K562 (cell line): ENCODE measurements around the gene ANAPC5. TPM values are rescaled to one million over a fixed set of nuclear protein-coding genes. Genes with fewer than 3 reads are reported as not detected.

Experiments
- ATAC-seq: fragments of 200-7000 bp; cut with Tn5 transposase; 3 replicates; pipeline ENCODE4 v1.9.1; 2020; ENCODE audit warnings: moderate library complexity
- BruUV-seq: library from RNA; stranded (reverse); fragments of 400-500 nt; replicated peaks from 2 replicates; lab custom pipeline; 2021; lab: Mats Ljungman, UMichigan
- CTCF ChIA-PET: fragments of 300-600 bp; formaldehyde crosslinking; extraction: SDS; loops from one replicate; lab custom pipeline; 2021; ENCODE audit warnings: low intra/inter-chr PET ratio; lab: Yijun Ruan, JAX
- POLR2A ChIA-PET: fragments of 300-600, 350-650 bp; sonication (Branson Sonifier 250); formaldehyde crosslinking; extraction: SDS; loops from one replicate; lab custom pipeline; 2021; ENCODE audit warnings: antibody characterized with exemption, inconsistent platforms; lab: Yijun Ruan, JAX
- DNase-seq, 4 experiments: peaks; one replicate each; pipeline versions ENCODE4 v3.0.0 to v3.0.0-alpha.2; 2011 to 2018; ENCODE audit warnings: low spot score in 3 of 4, mixed read lengths in 3 of 4; ENCODE audit errors: extremely low read depth in 1 of 4
- FAIRE-seq: peaks from 2 replicates; lab custom pipeline; 2011; peaks lifted over from hg19 to GRCh38; lab: Jason Lieb, UNC
- H2AFZ ChIP-seq: 2 replicates; pipeline ENCODE4 v1.6.0; 2011; ENCODE audit warnings: low read depth, low read length, control low read depth, inconsistent platforms
- H3K27ac ChIP-seq: fragments of 200-600 bp; 3 replicates; pipeline ENCODE4 v1.8.0; 2011; ENCODE audit warnings: low read depth, mild to moderate bottlenecking, control low read depth, inconsistent platforms, low read length, moderate library complexity, mixed read lengths; ENCODE audit errors: extremely low read depth
- H3K27me3 ChIP-seq, 2 experiments: fragments of 300-600 bp in 1 of 2; 2 replicates in 1 of 2; 3 replicates in 1 of 2; pipeline versions ENCODE4 v1.6.0 to v1.8.0; 2011; ENCODE audit warnings: inconsistent platforms in 2 of 2, low read length in 2 of 2, mild to moderate bottlenecking in 1 of 2, mixed read lengths in 1 of 2, moderate library complexity in 1 of 2; ENCODE audit not compliant: control insufficient read depth in 2 of 2, insufficient read depth in 2 of 2
- H3K36me3 ChIP-seq: fragments of 300-600 bp; 3 replicates; pipeline ENCODE4 v1.8.0; 2011; ENCODE audit warnings: mild to moderate bottlenecking, low read length, inconsistent platforms; ENCODE audit not compliant: control insufficient read depth, insufficient read depth
- H3K4me1 ChIP-seq, 2 experiments: fragments of 200-600 bp in 1 of 2; replicated peaks in 1 of 2; 2 replicates in 1 of 2; 3 replicates in 1 of 2; pipeline versions ENCODE4 v1.5.1 to v1.8.0; 2011; ENCODE audit warnings: inconsistent platforms in 2 of 2, low read length in 2 of 2, mild to moderate bottlenecking in 1 of 2, mixed read lengths in 1 of 2, moderate library complexity in 1 of 2; ENCODE audit not compliant: control insufficient read depth in 2 of 2, insufficient read depth in 2 of 2
- H3K4me2 ChIP-seq: 2 replicates; pipeline ENCODE4 v1.6.1; 2011; ENCODE audit warnings: low read length, control low read depth, inconsistent platforms, mixed read lengths; ENCODE audit not compliant: insufficient read depth
- H3K4me3 ChIP-seq: fragments of 200-600 bp; sonication (generic), shearing (Covaris generic); 2 replicates; pipeline ENCODE4 v1.5.1; 2016; ENCODE audit warnings: control low read depth, inconsistent platforms
- H3K79me2 ChIP-seq: fragments of 200-600 bp; 3 replicates; pipeline ENCODE4 v1.8.0; 2011; ENCODE audit warnings: low read length, inconsistent platforms; ENCODE audit not compliant: control insufficient read depth, insufficient read depth
- H3K9ac ChIP-seq, 2 experiments: 2 replicates each; pipeline versions ENCODE4 v1.6.0 to v1.6.1; 2011; ENCODE audit warnings: low read depth in 2 of 2, low read length in 2 of 2, control low read depth in 1 of 2, inconsistent platforms in 1 of 2, mild to moderate bottlenecking in 1 of 2, mixed read lengths in 1 of 2; ENCODE audit not compliant: insufficient read depth in 1 of 2
- H3K9me1 ChIP-seq: one replicate; pipeline ENCODE4 v1.6.0; 2011; ENCODE audit warnings: inconsistent platforms, mild to moderate bottlenecking, low read length, moderate library complexity; ENCODE audit not compliant: control insufficient read depth, insufficient read depth
- H3K9me3 ChIP-seq: replicated peaks from 2 replicates; pipeline ENCODE4 v1.5.1; 2011; ENCODE audit warnings: low read depth, low read length, inconsistent platforms; ENCODE audit not compliant: control insufficient read depth, insufficient read depth
- H4K20me1 ChIP-seq: replicated peaks from 2 replicates; pipeline ENCODE4 v1.6.1; 2011; ENCODE audit warnings: low read length, inconsistent platforms, mixed read lengths; ENCODE audit not compliant: control insufficient read depth, insufficient read depth
- ATF1 ChIP-seq, 2 experiments: fragments of 450-650 bp in 1 of 2; IDR thresholded peaks; 2 replicates each; pipeline ENCODE4 v1.6.1; 2016; ENCODE audit warnings: missing compliant biosample characterization in 1 of 2, missing genetic modification characterization in 1 of 2
- BRD9 ChIP-seq: fragments of 450-650 bp; IDR thresholded peaks from 2 replicates; pipeline ENCODE4 v1.6.1; 2018; ENCODE audit warnings: low read depth; ENCODE audit not compliant: partially characterized antibody
- CC2D1A ChIP-seq: fragments of 450-650 bp; IDR thresholded peaks from 2 replicates; pipeline ENCODE4 v1.6.1; 2017; ENCODE audit warnings: mild to moderate bottlenecking
- CREB3 ChIP-seq: fragments of 450-650 bp; conservative IDR thresholded peaks from 2 replicates; pipeline ENCODE4 v1.6.1; 2016; ENCODE audit warnings: missing genetic modification characterization, low read depth, mild to moderate bottlenecking, missing compliant biosample characterization, moderate library complexity
- CXXC5 ChIP-seq: fragments of 250-450 bp; sonication (Bioruptor Pico); IDR thresholded peaks from 2 replicates; pipeline ENCODE4 v1.8.0; 2022; ENCODE audit warnings: inconsistent platforms, mild to moderate bottlenecking, moderate library complexity
- E2F3 ChIP-seq: fragments of 250-450 bp; sonication (Bioruptor Pico); IDR thresholded peaks from 2 replicates; pipeline ENCODE4 v1.4.0; 2020; ENCODE audit warnings: mild to moderate bottlenecking
- EGR1 ChIP-seq: fragments of 450-650 bp; conservative IDR thresholded peaks from 2 replicates; pipeline ENCODE4 v1.6.1; 2017; ENCODE audit warnings: mild to moderate bottlenecking
- FOXJ2 ChIP-seq: fragments of 200-800 bp; sonication (Bioruptor generic); IDR thresholded peaks from 2 replicates; pipeline ENCODE4 v1.6.1; 2016; ENCODE audit warnings: missing genetic modification characterization, missing compliant biosample characterization
- GATAD2B ChIP-seq: fragments of 450-650 bp; IDR thresholded peaks from 2 replicates; pipeline ENCODE4 v1.6.1; 2017; ENCODE audit warnings: mild to moderate bottlenecking, borderline replicate concordance
- HDAC6 ChIP-seq: IDR thresholded peaks from 2 replicates; pipeline ENCODE4 v1.6.1; 2012; ENCODE audit warnings: low read depth, mild to moderate bottlenecking, control low read depth, inconsistent platforms, low read length, moderate library complexity
- MEIS2 ChIP-seq: fragments of 450-650 bp; IDR thresholded peaks from 2 replicates; pipeline ENCODE4 v1.6.1; 2014; ENCODE audit warnings: mild to moderate bottlenecking; ENCODE audit not compliant: partially characterized antibody
- PHF20 ChIP-seq: fragments of 450-650 bp; IDR thresholded peaks from 2 replicates; pipeline ENCODE4 v1.6.1; 2018; ENCODE audit not compliant: partially characterized antibody
- PHF8 ChIP-seq: fragments of 200-600 bp; sonication (generic); IDR thresholded peaks from 2 replicates; pipeline ENCODE4 v1.6.1; 2012; ENCODE audit warnings: mixed run types, mild to moderate bottlenecking, inconsistent platforms, low read length, moderate library complexity, borderline replicate concordance
- POLR2H ChIP-seq: IDR thresholded peaks from 2 replicates; pipeline ENCODE4 v1.6.1; 2016; ENCODE audit warnings: missing genetic modification characterization, low read depth, mild to moderate bottlenecking, control low read depth, missing compliant biosample characterization, moderate library complexity
- POLR3G ChIP-seq: IDR thresholded peaks from 2 replicates; pipeline ENCODE4 v1.6.1; 2011; ENCODE audit not compliant: insufficient read length, insufficient replicate concordance; ENCODE audit errors: extremely low read depth
- THRA ChIP-seq: fragments of 450-650 bp; IDR thresholded peaks from 2 replicates; pipeline ENCODE4 v1.6.1; 2017; ENCODE audit warnings: mild to moderate bottlenecking, moderate library complexity
- XRCC3 ChIP-seq: fragments of 450-650 bp; IDR thresholded peaks from 2 replicates; pipeline ENCODE4 v1.6.1; 2017; ENCODE audit warnings: mild to moderate bottlenecking, moderate library complexity
- ZFP1 ChIP-seq: fragments of 450-650 bp; formaldehyde crosslinking; IDR thresholded peaks from 2 replicates; pipeline ENCODE4 v1.4.0; 2020; ENCODE audit warnings: mild to moderate bottlenecking, mixed read lengths
- ZNF436 ChIP-seq: fragments of 250-450, 450-650 bp; sonication (Bioruptor Pico); formaldehyde crosslinking; IDR thresholded peaks from 2 replicates; pipeline ENCODE4 v1.7.0; 2020; ENCODE audit warnings: mild to moderate bottlenecking
- ZNF445 ChIP-seq: fragments of 250-450 bp; sonication (Bioruptor Pico); IDR thresholded peaks from 2 replicates; pipeline ENCODE4 v1.4.0; 2020; ENCODE audit warnings: low read depth, mild to moderate bottlenecking, moderate library complexity
- ZNF639 ChIP-seq, 2 experiments: fragments of 200-800 bp in 1 of 2; sonication (Bioruptor generic) in 1 of 2; sonication (generic) in 1 of 2; formaldehyde crosslinking in 1 of 2; IDR thresholded peaks in 1 of 2; conservative IDR thresholded peaks in 1 of 2; 2 replicates each; pipeline versions ENCODE4 v1.5.0 to v1.6.1; 2016 to 2020; ENCODE audit warnings: missing compliant biosample characterization in 1 of 2, missing genetic modification characterization in 1 of 2, missing genetic modification reagents in 1 of 2
- WGBS: fragments of 100-300 bp; shearing (Covaris generic); methylation state at CpG from one replicate; pipeline ENCODE4 v1.1.6; 2016; ENCODE audit warnings: low coverage, mixed read lengths; ENCODE audit not compliant: insufficient coverage; ENCODE audit errors: missing lambda C conversion rate; 5-methylcytosine and 5-hydroxymethylcytosine counted together
- in situ Hi-C: fragments of 300-500 bp; cut with MboI; formaldehyde crosslinking; loops from 4 replicates; pipeline ENCODE4 v1.15.0; 2018; ENCODE audit warnings: inconsistent platforms, mixed read lengths
- intact Hi-C: fragments of 100-400 bp; cut with micrococcal nuclease; formaldehyde crosslinking; loops from 2 replicates; pipeline ENCODE4 v1.14.2; 2022
- polyA plus RNA-seq, 8 experiments: library from polyadenylated mRNA; depleted of rRNA in 4 of 8; stranded (reverse) in 5 of 8; unstranded in 3 of 8; fragments of >200 nt; fragmentation: Nextera tagmentation in 2 of 8; fragmentation: Illumina TruSeq in 1 of 8; extraction: Ambion mirVana in 2 of 8; extraction: Trizol in 1 of 8; gene quantifications; 2 replicates each; pipeline versions ENCODE4 v1.2.1 to v1.2.3, GENCODE V29; 2011 to 2014; ENCODE audit warnings: inconsistent platforms in 1 of 8, missing spikeins in 1 of 8
- total RNA-seq, 7 experiments: library from RNA; depleted of rRNA in 6 of 7; stranded (reverse); fragments of >200 nt in 6 of 7; fragmentation: Illumina TruSeq in 2 of 7; extraction: Trizol in 2 of 7; gene quantifications; 2 replicates each; pipeline versions ENCODE4 v1.2.1 to v1.2.3, GENCODE V29; 2011 to 2021; ENCODE audit warnings: low replicate concordance in 1 of 7

Gene ANAPC5
- total and polyA plus RNA-seq, 9 of the 15 experiments (the other 6 are each of a cell fraction or from before 2014, with no cell fraction given), result 136 to 315 (median 197) TPM

- Histone ChIP-seq H4K20me1 (no peaks in the 10 kb centered on the region), H3K36me3 (peaks cover 16% of the 10 kb centered on the region), H3K9ac (peak overlapping the region; percentile 73 to 88), H3K4me3 (peak overlapping the region; percentile 53), H3K27ac (peak overlapping the region; percentile 86), H3K4me2 (peak overlapping the region; percentile 76), H3K9me1 (no peaks in the 10 kb centered on the region), H3K4me1 (peaks cover 3 to 8% of the 10 kb centered on the region in 2 experiments; a peak in 2 of 5 replicates), H3K79me2 (peaks cover 46% of the 10 kb centered on the region), H2AFZ (peak overlapping the region; percentile 73), H3K27me3 (no peaks in the 10 kb centered on the region), H3K9me3 (no peaks in the 10 kb centered on the region)
- DNase-seq (no peak), FAIRE-seq (no peak), ATAC-seq (peak; percentile 75)
- BruUV-seq, result no TSS peak
- CTCF ChIA-PET, result no interaction called here
- WGBS, result 0% methylated on average over 9 of the region's 12 CpGs
- in situ Hi-C loops, result no loop called here
- intact Hi-C loops, result loop anchor here (1.0 kb wide), 1 partner anchor 48 kb away; the partner anchor contains the start of gene RNF34
- POLR2A ChIA-PET, result interaction anchor here (0.5 to 3.3 kb wide), 16 partner anchors 9 to 305 kb away, joined by 3 to 19 read pairs (median 6); partner anchors contain the start of gene RNF34
- TF ChIP-seq GATAD2B, result no peak
- no peak for TF ChIP-seq PHF8
- TF ChIP-seq PHF20, result no peak
- no peak for TF ChIP-seq THRA
- no peak for TF ChIP-seq CREB3 (tag)
- TF ChIP-seq MEIS2, result no peak
- peak; percentile 29; the same call in 1 of the 2 replicates for TF ChIP-seq FOXJ2 (tag)
- TF ChIP-seq ATF1 (CRISPR knock-in tag; IDR thresholded peaks at IDR 0.05), result no peak
- 0 out of 2 replicates have a peak, but pooled peaks have one; percentile 12 for TF ChIP-seq ATF1 (tag; IDR thresholded peaks at IDR 0.05)
- no peak for TF ChIP-seq HDAC6
- no peak for TF ChIP-seq ZNF445 (CRISPR knock-in tag)
- no peak for TF ChIP-seq EGR1
- no peak for TF ChIP-seq ZNF639 (CRISPR knock-in tag; conservative IDR thresholded peaks at IDR 0.05 in 1 of 2, IDR thresholded peaks at IDR 0.05 in 1 of 2)
- TF ChIP-seq CXXC5 (CRISPR knock-in tag), result no peak
- TF ChIP-seq XRCC3, result no peak
- TF ChIP-seq BRD9, result no peak
- TF ChIP-seq POLR3G, result no peak
- peak; percentile 78 for TF ChIP-seq POLR2H (tag)
- no peak for TF ChIP-seq ZNF436 (CRISPR knock-in tag)
- no peak for TF ChIP-seq E2F3 (CRISPR knock-in tag)
- TF ChIP-seq CC2D1A, result no peak
- no peak for TF ChIP-seq ZFP1
Measured at GRCh38 chr12:121352682-121353018, 439 bp upstream of the ANAPC5 start.
